Activated B cell treated with CpG ODN at 0.5 μM for 24 hours (primary cell): ENCODE results near the gene TMEM256. TPM values are rescaled to one million over a fixed set of nuclear protein-coding genes. Genes with fewer than 3 reads are reported as not detected.

Experiments used
- ATAC-seq: fragments of 200-7000 bp; cut with Tn5 transposase; one replicate; pipeline ENCODE4 v1.10.0; 2021; ENCODE audit warnings: low read depth, mild to moderate bottlenecking, moderate library complexity
- CTCF ChIA-PET: fragments of 350-600 bp; sonication (Branson Sonifier 250); formaldehyde crosslinking; loops from one replicate; lab custom pipeline; 2021; ENCODE audit warnings: antibody characterized with exemption; lab: Charles Lee
- POLR2A ChIA-PET: fragments of 350-600 bp; sonication (Branson Sonifier 250); formaldehyde crosslinking; loops from one replicate; lab custom pipeline; 2021; ENCODE audit warnings: antibody characterized with exemption; lab: Charles Lee
- DNase-seq: peaks from one replicate; pipeline ENCODE4 v3.0.0; 2022
- H3K27ac Mint-ChIP-seq: one replicate; pipeline ENCODE4 v1.8.0; 2020; ENCODE audit warnings: mixed read lengths
- H3K27me3 Mint-ChIP-seq: one replicate; pipeline ENCODE4 v1.8.0; 2021; ENCODE audit warnings: mixed read lengths
- H3K36me3 Mint-ChIP-seq: one replicate; pipeline ENCODE4 v1.8.0; 2021; ENCODE audit warnings: low read depth, mixed read lengths
- H3K4me1 Mint-ChIP-seq: one replicate; pipeline ENCODE4 v1.8.0; 2021; ENCODE audit warnings: mixed read lengths
- H3K4me3 Mint-ChIP-seq: one replicate; pipeline ENCODE4 v1.8.0; 2020; ENCODE audit warnings: mild to moderate bottlenecking, mixed read lengths
- H3K9me3 Mint-ChIP-seq: one replicate; pipeline ENCODE4 v1.8.0; 2020; ENCODE audit warnings: mixed read lengths
- CTCF ChIP-seq: fragments of 200-600 bp; IDR thresholded peaks from one replicate; pipeline ENCODE4 v1.8.0; 2022; ENCODE audit warnings: antibody characterized with exemption, mild to moderate bottlenecking
- intact Hi-C: fragments of 100-400 bp; cut with micrococcal nuclease; formaldehyde crosslinking; loops from one replicate; pipeline ENCODE4 v1.15.1; 2024
- total RNA-seq: library from RNA; stranded (reverse); gene quantifications from 2 replicates; pipeline ENCODE4 v1.2.3, GENCODE V29; 2022

Gene TMEM256
- total RNA-seq, 1 donor from 2014 or later, result 98.2 TPM

- ATAC-seq (no peak), DNase-seq (no peak)
- Mint-ChIP-seq H3K27ac (no peak overlapping the region), H3K36me3 (peaks cover 8% of the 10 kb centered on the region), H3K9me3 (no peaks in the 10 kb centered on the region), H3K27me3 (peaks cover 18% of the 10 kb centered on the region), H3K4me3 (peak overlapping the region; percentile 71), H3K4me1 (peaks cover 16% of the 10 kb centered on the region)
- CTCF ChIA-PET, result no interaction called here
- intact Hi-C loops, result no loop called here
- POLR2A ChIA-PET, result interaction anchor here (0.6 to 1.5 kb wide), 3 partner anchors 11 to 682 kb away, joined by 4 to 5 read pairs (median 5); partner anchors contain the start of gene PLSCR3
- no peak for TF ChIP-seq CTCF
Observed at GRCh38 chr17:7406235-7406825, 2.4 kb upstream of the TMEM256 start.

- Mint-ChIP-seq H3K4me3 (peak overlapping the region; percentile 81), H3K36me3 (peaks cover 8% of the 10 kb centered on the region), H3K27ac (peak overlapping the region; percentile 42), H3K9me3 (no peaks in the 10 kb centered on the region), H3K4me1 (peaks cover 16% of the 10 kb centered on the region), H3K27me3 (peaks cover 18% of the 10 kb centered on the region)
- ATAC-seq (no peak), DNase-seq (no peak)
- intact Hi-C loops, result no loop called here
- TF ChIP-seq CTCF, result no peak
- ChIA-PET POLR2A (interaction anchor here (1.4 to 2.9 kb wide), 3 partner anchors 10 to 30 kb away, joined by 5 to 29 read pairs (median 5); partner anchors contain the start of genes PLSCR3 and TMEM102), CTCF (no interaction called here)
Observed at GRCh38 chr17:7405350-7406234, 1.7 kb upstream of the TMEM256 start.

- Mint-ChIP-seq H3K4me3 (peak overlapping the region; percentile 97), H3K36me3 (peaks cover 8% of the 10 kb centered on the region), H3K4me1 (peaks cover 16% of the 10 kb centered on the region), H3K27me3 (peaks cover 16% of the 10 kb centered on the region), H3K9me3 (no peaks in the 10 kb centered on the region), H3K27ac (peak overlapping the region; percentile 94)
- ATAC-seq, result peak; percentile 26
- POLR2A ChIA-PET, result interaction anchor here (0.6 to 2.9 kb wide), 31 partner anchors 9 to 768 kb away, joined by 3 to 40 read pairs (median 5); partner anchors contain the start of genes ACAP1, FGF11, FXR2 and MPDU1
- CTCF ChIA-PET, result interaction anchor here (1.0 to 1.6 kb wide), 4 partner anchors 11 to 49 kb away, joined by 3 to 9 read pairs (median 3); partner anchors contain the start of genes PLSCR3 and TMEM102
- no peak for TF ChIP-seq CTCF
- intact Hi-C loops, result loop anchor here (1.0 kb wide), 7 partner anchors 11 to 98 kb away; partner anchors contain the start of genes EIF5A, KCTD11, PLSCR3 and POLR2A
- no peak for DNase-seq
Observed at GRCh38 chr17:7404737-7405349, 946 bp upstream of the TMEM256 start.

- CTCF ChIA-PET, result interaction anchor here (1.0 to 1.6 kb wide), 3 partner anchors 32 to 48 kb away, joined by 3 to 9 read pairs (median 3); partner anchors contain the start of gene TMEM102
- TF ChIP-seq CTCF, result no peak
- H3K27me3 Mint-ChIP-seq, result peaks cover 9% of the 10 kb centered on the region
- H3K4me1 Mint-ChIP-seq, result peaks cover 16% of the 10 kb centered on the region
- no peaks in the 10 kb centered on the region for H3K9me3 Mint-ChIP-seq
- no peak for DNase-seq
- H3K4me3 Mint-ChIP-seq, result peak overlapping the region; percentile 97
- H3K36me3 Mint-ChIP-seq, result peaks cover 10% of the 10 kb centered on the region
- ATAC-seq, result no peak
- intact Hi-C loops, result no loop called here
- POLR2A ChIA-PET, result interaction anchor here (0.5 to 2.9 kb wide), 33 partner anchors 8 to 770 kb away, joined by 3 to 40 read pairs (median 5); partner anchors contain the start of genes ACAP1, FXR2, GPS2 and MPDU1
- peak overlapping the region; percentile 94 for H3K27ac Mint-ChIP-seq
Observed at GRCh38 chr17:7403727-7403976, 245 bp downstream of the TMEM256 start.
